GM12891 (cell line): ENCODE data around the gene DAZAP1.
A peak's percentile ranks its signal among the peaks of the same experiment; 100 is the strongest.

Experiments
- DNase-seq: peaks from one replicate; pipeline ENCODE4 v3.0.0; 2011; ENCODE audit warnings: low spot score; ENCODE audit not compliant: insufficient read length
- FAIRE-seq: peaks from 2 replicates; lab custom pipeline; 2011; peaks lifted over from hg19 to GRCh38; lab: Jason Lieb, UNC
- PAX5 ChIP-seq: IDR thresholded peaks from 2 replicates; pipeline ENCODE4 v1.6.1; 2011; ENCODE audit warnings: low read length, moderate library complexity, mild to moderate bottlenecking; ENCODE audit not compliant: insufficient read depth, severe bottlenecking
- POLR2A ChIP-seq: IDR thresholded peaks from 2 replicates; pipeline ENCODE4 v1.6.1; 2011; ENCODE audit warnings: low read depth, low read length, control low read depth
- POLR2AphosphoS5 ChIP-seq: IDR thresholded peaks from 2 replicates; pipeline ENCODE4 v1.6.1; 2011; ENCODE audit warnings: low read depth, low read length, control low read depth
- POU2F2 ChIP-seq: IDR thresholded peaks from 2 replicates; pipeline ENCODE4 v1.6.1; 2011; ENCODE audit warnings: low read depth, mild to moderate bottlenecking, control low read depth, low read length, moderate library complexity
- SPI1 ChIP-seq: IDR thresholded peaks from 2 replicates; pipeline ENCODE4 v1.6.1; 2011; ENCODE audit warnings: low read depth, low read length, control low read depth
- TAF1 ChIP-seq: IDR thresholded peaks from 2 replicates; pipeline ENCODE4 v1.6.1; 2011; ENCODE audit warnings: low read depth, low read length, control low read depth

Gene DAZAP1

GRCh38 chr19:1467490-1468273 lies 60.3 kb downstream of the DAZAP1 start:
- TF ChIP-seq TAF1, result no peak
- TF ChIP-seq PAX5, result no peak
- no peak for TF ChIP-seq POLR2AphosphoS5
- TF ChIP-seq POLR2A, result no peak
- no peak for TF ChIP-seq POU2F2
- TF ChIP-seq SPI1, result no peak
- DNase-seq, result no peak
- no peak for FAIRE-seq

- no peak for FAIRE-seq
Observed at GRCh38 chr19:1468274-1468820, 61.0 kb downstream of the DAZAP1 start.

GRCh38 chr19:1468821-1469254 lies 61.5 kb downstream of the DAZAP1 start:
- no peak for FAIRE-seq
- DNase-seq, result no peak
- TF ChIP-seq POU2F2 (no peak), POLR2A (no peak), TAF1 (no peak), POLR2AphosphoS5 (no peak), SPI1 (no peak), PAX5 (no peak)

More at GRCh38 chr19:1468274-1468820, 61.0 kb downstream of the DAZAP1 start:
- DNase-seq, result no peak
- no peak for TF ChIP-seq SPI1
- TF ChIP-seq POLR2AphosphoS5, result no peak
- no peak for TF ChIP-seq PAX5

- TF ChIP-seq POLR2AphosphoS5 (no peak), TAF1 (no peak), PAX5 (no peak), POU2F2 (no peak), SPI1 (no peak), POLR2A (no peak)
- no peak for FAIRE-seq
- DNase-seq, result no peak
Observed at GRCh38 chr19:1469255-1470054, 62.1 kb downstream of the DAZAP1 start.

GRCh38 chr19:1470055-1470304 lies 62.6 kb downstream of the DAZAP1 start:
- FAIRE-seq, result no peak
- DNase-seq, result no peak
- TF ChIP-seq TAF1 (no peak), SPI1 (no peak), POLR2AphosphoS5 (no peak), POU2F2 (no peak), POLR2A (no peak), PAX5 (no peak)

GRCh38 chr19:1470305-1471009 lies 63.1 kb downstream of the DAZAP1 start:
- FAIRE-seq, result peak; percentile 54
- TF ChIP-seq POLR2AphosphoS5 (no peak), PAX5 (no peak), SPI1 (no peak), POU2F2 (no peak), TAF1 (no peak), POLR2A (no peak)
- peak; percentile 80 for DNase-seq

- FAIRE-seq, result peak; percentile 13
- TF ChIP-seq POLR2AphosphoS5 (no peak), SPI1 (no peak), POLR2A (no peak), PAX5 (no peak), POU2F2 (no peak), TAF1 (no peak)
- DNase-seq, result no peak
Observed at GRCh38 chr19:1471010-1471514, 63.7 kb downstream of the DAZAP1 start.

GRCh38 chr19:1471515-1472160 lies 64.3 kb downstream of the DAZAP1 start:
- DNase-seq (no peak), FAIRE-seq (no peak)
- TF ChIP-seq POLR2AphosphoS5, result no peak
- TF ChIP-seq POLR2A, result no peak
- no peak for TF ChIP-seq PAX5
- no peak for TF ChIP-seq POU2F2
- no peak for TF ChIP-seq SPI1
- TF ChIP-seq TAF1, result no peak
